Measurements from ENCODE around the gene SPOPL. TPM values are rescaled to one million over a fixed set of nuclear protein-coding genes. Genes with fewer than 3 reads are reported as not detected.
"Not testable (repeated sequence)": the region's sequence is repeated elsewhere in the genome, so short reads cannot be mapped to it uniquely, and the experiment has no call there.

The SPOPL gene
- polyA plus RNA-seq, 1 donor: 12.0 TPM

- no peak for DNase-seq
Measured at GRCh38 chr2:138494265-138494966, 7.2 kb upstream of the SPOPL start.

GRCh38 chr2:138495384-138495783 lies 6.2 kb upstream of the SPOPL start:
- DNase-seq: no peak

- DNase-seq: no peak
Measured at GRCh38 chr2:138496096-138496651, 5.4 kb upstream of the SPOPL start.

- DNase-seq: no peak
Measured at GRCh38 chr2:138497294-138497693, 4.3 kb upstream of the SPOPL start.

GRCh38 chr2:138499684-138500083 lies 1.9 kb upstream of the SPOPL start:
- DNase-seq: no peak

GRCh38 chr2:138500592-138501424 lies 762 bp upstream of the SPOPL start:
- no peak for DNase-seq

- DNase-seq: peak; percentile 14
Measured at GRCh38 chr2:138502255-138503086, 901 bp downstream of the SPOPL start.

GRCh38 chr2:138503087-138503442 lies 1.5 kb downstream of the SPOPL start:
- DNase-seq: no peak

GRCh38 chr2:138503652-138504051 lies 2.1 kb downstream of the SPOPL start:
- DNase-seq: no peak

GRCh38 chr2:138504092-138504491 lies 2.5 kb downstream of the SPOPL start:
- DNase-seq: no peak

GRCh38 chr2:138504546-138505235 lies 3.1 kb downstream of the SPOPL start:
- no peak for DNase-seq

GRCh38 chr2:138507267-138507666 lies 5.7 kb downstream of the SPOPL start:
- DNase-seq: no peak

GRCh38 chr2:138510319-138510718 lies 8.7 kb downstream of the SPOPL start:
- DNase-seq: no peak

- no peak for DNase-seq
Measured at GRCh38 chr2:138512672-138513071, 11.1 kb downstream of the SPOPL start.

GRCh38 chr2:138514173-138514572 lies 12.6 kb downstream of the SPOPL start:
- no peak for DNase-seq

GRCh38 chr2:138515092-138515491 lies 13.5 kb downstream of the SPOPL start:
- DNase-seq: no peak

GRCh38 chr2:138516030-138516704 lies 14.6 kb downstream of the SPOPL start:
- no peak for DNase-seq

GRCh38 chr2:138518860-138519259 lies 17.3 kb downstream of the SPOPL start:
- DNase-seq: no peak

- no peak for DNase-seq
Measured at GRCh38 chr2:138521821-138522220, 20.3 kb downstream of the SPOPL start.

- DNase-seq: no peak
Measured at GRCh38 chr2:138522556-138522955, 21.0 kb downstream of the SPOPL start.

GRCh38 chr2:138523018-138523672 lies 21.6 kb downstream of the SPOPL start:
- not testable (repeated sequence) for DNase-seq
